Panc1 (cell line): Measurements from ENCODE around the gene PDLIM4. TPM values are rescaled to one million over a fixed set of nuclear protein-coding genes. Genes with fewer than 3 reads are reported as not detected.

Experiments
- ATAC-seq: fragments of 200-7000 bp; cut with Tn5 transposase; 2 replicates; pipeline ENCODE4 v1.9.1; 2020; ENCODE audit warnings: mild to moderate bottlenecking, moderate library complexity
- BruUV-seq: library from RNA; stranded (reverse); fragments of 400-500 nt; replicated peaks from 2 replicates; lab custom pipeline; 2021; lab: Mats Ljungman, UMichigan
- CTCF ChIA-PET: fragments of 300-600 bp; sonication (Branson Sonifier 250); formaldehyde crosslinking; loops from one replicate; lab custom pipeline; 2022; ENCODE audit warnings: antibody characterized with exemption; lab: Charles Lee
- POLR2A ChIA-PET: fragments of 300-600 bp; sonication (Branson Sonifier 250); formaldehyde crosslinking; loops from one replicate; lab custom pipeline; 2022; ENCODE audit warnings: antibody characterized with exemption; lab: Charles Lee
- DNase-seq: peaks from one replicate; pipeline ENCODE4 v3.0.0-alpha.2; 2010; ENCODE audit warnings: low read depth, low spot score
- H3K27ac ChIP-seq: 2 replicates; pipeline ENCODE4 v1.5.1; 2011; ENCODE audit warnings: mild to moderate bottlenecking, low read length, inconsistent platforms
- H3K27me3 ChIP-seq: fragments of 200-500 bp; sonication (Bioruptor generic); 2 replicates; pipeline ENCODE4 v1.6.0; 2014; ENCODE audit warnings: low read length, inconsistent platforms; ENCODE audit not compliant: control insufficient read depth, insufficient read depth
- H3K36me3 ChIP-seq: fragments of 200-500 bp; sonication (Bioruptor generic); 2 replicates; pipeline ENCODE4 v1.5.1; 2014; ENCODE audit warnings: inconsistent platforms, mild to moderate bottlenecking, low read length, moderate library complexity; ENCODE audit not compliant: control insufficient read depth, insufficient read depth
- H3K4me1 ChIP-seq: 2 replicates; pipeline ENCODE4 v1.5.1; 2011; ENCODE audit warnings: inconsistent platforms, mild to moderate bottlenecking, low read length, moderate library complexity; ENCODE audit not compliant: control insufficient read depth, insufficient read depth
- H3K4me3 ChIP-seq, 2 experiments: 2 replicates each; pipeline ENCODE4 v1.5.1; 2011 to 2012; ENCODE audit warnings: low read depth in 2 of 2, low read length in 2 of 2, mild to moderate bottlenecking in 2 of 2, inconsistent platforms in 1 of 2, moderate library complexity in 1 of 2
- H3K9me3 ChIP-seq: fragments of 200-500 bp; sonication (Bioruptor generic); 2 replicates; pipeline ENCODE4 v1.5.1; 2014; ENCODE audit warnings: low read depth, mild to moderate bottlenecking, inconsistent platforms, low read length, moderate library complexity; ENCODE audit not compliant: control insufficient read depth, insufficient read depth
- POLR2AphosphoS5 ChIP-seq: IDR thresholded peaks from 2 replicates; pipeline ENCODE4 v1.6.1; 2012; ENCODE audit warnings: mild to moderate bottlenecking, low read depth, low read length, moderate library complexity
- SIN3A ChIP-seq: IDR thresholded peaks from 2 replicates; pipeline ENCODE4 v1.6.1; 2012; ENCODE audit warnings: low read depth, mild to moderate bottlenecking, low read length, moderate library complexity, borderline replicate concordance; ENCODE audit not compliant: insufficient read depth
- TCF7L2 ChIP-seq: IDR thresholded peaks from 2 replicates; pipeline ENCODE4 v1.6.1; 2011; ENCODE audit warnings: mild to moderate bottlenecking, low read depth, low read length, inconsistent platforms
- in situ Hi-C: cut with HindIII; loops from 2 replicates; pipeline ENCODE4 v1.10.0; 2016; ENCODE audit warnings: low sequenced_read_pairs, low pct_unique_long_range_greater_than_20kb
- intact Hi-C: fragments of 100-400 bp; cut with micrococcal nuclease; formaldehyde crosslinking; loops from one replicate; pipeline ENCODE4 v1.10.0; 2022; ENCODE audit not compliant: unreplicated experiment
- total RNA-seq: library from RNA; stranded (reverse); gene quantifications from one replicate; pipeline ENCODE4 v1.2.1, GENCODE V29; 2021; ENCODE audit not compliant: unreplicated experiment
- TF ChIP-seq, protein P1 (sequence below): fragments of 450-650 bp; IDR thresholded peaks from 2 replicates; pipeline ENCODE4 v1.5.1; 2017; ENCODE audit warnings: mild to moderate bottlenecking
- TF ChIP-seq, protein P2 (sequence below), 2 experiments: IDR thresholded peaks; 2 replicates each; pipeline ENCODE4 v1.6.1; 2011 to 2012; ENCODE audit warnings: low read depth in 2 of 2, control low read depth in 1 of 2, low read length in 1 of 2, mild to moderate bottlenecking in 1 of 2, moderate library complexity in 1 of 2; ENCODE audit not compliant: insufficient read depth in 1 of 2

The PDLIM4 gene
- total RNA-seq, 1 experiment from 2014 or later = 9.9 TPM

DNA sequence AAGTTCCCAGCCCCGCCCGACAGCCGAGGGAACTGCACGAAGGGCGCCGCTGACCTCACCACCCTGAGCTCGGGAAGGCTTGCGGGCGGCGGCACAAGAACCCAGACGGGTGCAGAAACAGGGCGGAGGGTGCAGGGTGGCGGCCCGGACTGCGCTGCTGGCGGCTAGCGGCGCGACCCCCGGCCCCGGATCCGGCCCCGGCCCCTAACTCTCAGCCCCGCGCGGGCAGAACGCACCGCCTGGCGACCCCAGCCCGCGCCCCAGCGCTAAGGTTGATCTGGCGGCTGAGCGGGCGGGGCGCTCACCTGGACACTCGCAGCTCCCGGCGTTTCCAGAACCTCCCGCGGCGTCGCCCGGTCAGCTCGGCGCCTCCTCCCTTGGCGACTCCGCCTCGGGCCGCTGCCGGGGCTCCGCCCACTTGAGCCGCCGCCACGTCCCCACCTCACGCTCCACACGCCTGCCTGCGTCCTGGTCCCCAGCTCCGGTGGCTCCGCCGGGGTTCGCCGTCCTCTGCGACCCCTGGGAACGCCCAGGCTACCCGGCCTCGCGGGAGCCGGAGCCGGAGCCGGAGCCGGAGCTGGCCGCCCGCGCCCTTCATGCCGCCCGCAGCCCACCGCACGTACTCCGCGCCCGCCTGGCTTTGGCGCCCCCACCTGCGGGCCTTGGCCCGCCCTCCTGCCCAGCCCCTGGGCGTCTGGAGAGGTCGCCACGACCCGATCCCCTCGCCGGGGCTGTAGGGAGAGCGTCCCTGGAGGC is 29.8 kb upstream of the PDLIM4 start, which contains the start of gene P4HA2:
TSS of gene P4HA2 (minus strand) at position 369 of the 756 bp plus-strand sequence. CDS start 9,227 bp downstream, outside the sequence.
- ChIA-PET POLR2A (no interaction called here), CTCF (interaction anchor here (0.7 to 1.5 kb wide), 2 partner anchors 10 to 855 kb away, joined by 4 to 5 read pairs; no protein-coding TSS in a partner anchor)
- intact Hi-C loops (no loop called here), in situ Hi-C loops (no loop called here)
- Histone ChIP-seq H3K4me1 (no peaks in the 10 kb centered on the region), H3K4me3 (peak within 1 kb of the TSS; percentile 57 to 60), H3K27ac (peak within 1 kb of the TSS; percentile 48; the same call in 1 of the 2 replicates), H3K9me3 (no peaks in the 10 kb centered on the region), H3K36me3 (no peaks in the 10 kb centered on the region), H3K27me3 (no peaks in the 10 kb centered on the region)
- no TSS peak for BruUV-seq
- DNase-seq (peak; percentile 8), ATAC-seq (peak; percentile 97)
- TF ChIP-seq, protein P1, sequence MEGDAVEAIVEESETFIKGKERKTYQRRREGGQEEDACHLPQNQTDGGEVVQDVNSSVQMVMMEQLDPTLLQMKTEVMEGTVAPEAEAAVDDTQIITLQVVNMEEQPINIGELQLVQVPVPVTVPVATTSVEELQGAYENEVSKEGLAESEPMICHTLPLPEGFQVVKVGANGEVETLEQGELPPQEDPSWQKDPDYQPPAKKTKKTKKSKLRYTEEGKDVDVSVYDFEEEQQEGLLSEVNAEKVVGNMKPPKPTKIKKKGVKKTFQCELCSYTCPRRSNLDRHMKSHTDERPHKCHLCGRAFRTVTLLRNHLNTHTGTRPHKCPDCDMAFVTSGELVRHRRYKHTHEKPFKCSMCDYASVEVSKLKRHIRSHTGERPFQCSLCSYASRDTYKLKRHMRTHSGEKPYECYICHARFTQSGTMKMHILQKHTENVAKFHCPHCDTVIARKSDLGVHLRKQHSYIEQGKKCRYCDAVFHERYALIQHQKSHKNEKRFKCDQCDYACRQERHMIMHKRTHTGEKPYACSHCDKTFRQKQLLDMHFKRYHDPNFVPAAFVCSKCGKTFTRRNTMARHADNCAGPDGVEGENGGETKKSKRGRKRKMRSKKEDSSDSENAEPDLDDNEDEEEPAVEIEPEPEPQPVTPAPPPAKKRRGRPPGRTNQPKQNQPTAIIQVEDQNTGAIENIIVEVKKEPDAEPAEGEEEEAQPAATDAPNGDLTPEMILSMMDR = no peak; the same call in 1 of the 2 replicates
- no peak for TF ChIP-seq POLR2AphosphoS5
- TF ChIP-seq SIN3A = no peak
- no peak for TF ChIP-seq TCF7L2
- TF ChIP-seq, protein P2, sequence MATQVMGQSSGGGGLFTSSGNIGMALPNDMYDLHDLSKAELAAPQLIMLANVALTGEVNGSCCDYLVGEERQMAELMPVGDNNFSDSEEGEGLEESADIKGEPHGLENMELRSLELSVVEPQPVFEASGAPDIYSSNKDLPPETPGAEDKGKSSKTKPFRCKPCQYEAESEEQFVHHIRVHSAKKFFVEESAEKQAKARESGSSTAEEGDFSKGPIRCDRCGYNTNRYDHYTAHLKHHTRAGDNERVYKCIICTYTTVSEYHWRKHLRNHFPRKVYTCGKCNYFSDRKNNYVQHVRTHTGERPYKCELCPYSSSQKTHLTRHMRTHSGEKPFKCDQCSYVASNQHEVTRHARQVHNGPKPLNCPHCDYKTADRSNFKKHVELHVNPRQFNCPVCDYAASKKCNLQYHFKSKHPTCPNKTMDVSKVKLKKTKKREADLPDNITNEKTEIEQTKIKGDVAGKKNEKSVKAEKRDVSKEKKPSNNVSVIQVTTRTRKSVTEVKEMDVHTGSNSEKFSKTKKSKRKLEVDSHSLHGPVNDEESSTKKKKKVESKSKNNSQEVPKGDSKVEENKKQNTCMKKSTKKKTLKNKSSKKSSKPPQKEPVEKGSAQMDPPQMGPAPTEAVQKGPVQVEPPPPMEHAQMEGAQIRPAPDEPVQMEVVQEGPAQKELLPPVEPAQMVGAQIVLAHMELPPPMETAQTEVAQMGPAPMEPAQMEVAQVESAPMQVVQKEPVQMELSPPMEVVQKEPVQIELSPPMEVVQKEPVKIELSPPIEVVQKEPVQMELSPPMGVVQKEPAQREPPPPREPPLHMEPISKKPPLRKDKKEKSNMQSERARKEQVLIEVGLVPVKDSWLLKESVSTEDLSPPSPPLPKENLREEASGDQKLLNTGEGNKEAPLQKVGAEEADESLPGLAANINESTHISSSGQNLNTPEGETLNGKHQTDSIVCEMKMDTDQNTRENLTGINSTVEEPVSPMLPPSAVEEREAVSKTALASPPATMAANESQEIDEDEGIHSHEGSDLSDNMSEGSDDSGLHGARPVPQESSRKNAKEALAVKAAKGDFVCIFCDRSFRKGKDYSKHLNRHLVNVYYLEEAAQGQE (IDR thresholded peaks at IDR 0.05; ENCODE audit: insufficient read depth in 1 of 2, low read depth in 2 of 2, low read length in 1 of 2) = no peak

DNA sequence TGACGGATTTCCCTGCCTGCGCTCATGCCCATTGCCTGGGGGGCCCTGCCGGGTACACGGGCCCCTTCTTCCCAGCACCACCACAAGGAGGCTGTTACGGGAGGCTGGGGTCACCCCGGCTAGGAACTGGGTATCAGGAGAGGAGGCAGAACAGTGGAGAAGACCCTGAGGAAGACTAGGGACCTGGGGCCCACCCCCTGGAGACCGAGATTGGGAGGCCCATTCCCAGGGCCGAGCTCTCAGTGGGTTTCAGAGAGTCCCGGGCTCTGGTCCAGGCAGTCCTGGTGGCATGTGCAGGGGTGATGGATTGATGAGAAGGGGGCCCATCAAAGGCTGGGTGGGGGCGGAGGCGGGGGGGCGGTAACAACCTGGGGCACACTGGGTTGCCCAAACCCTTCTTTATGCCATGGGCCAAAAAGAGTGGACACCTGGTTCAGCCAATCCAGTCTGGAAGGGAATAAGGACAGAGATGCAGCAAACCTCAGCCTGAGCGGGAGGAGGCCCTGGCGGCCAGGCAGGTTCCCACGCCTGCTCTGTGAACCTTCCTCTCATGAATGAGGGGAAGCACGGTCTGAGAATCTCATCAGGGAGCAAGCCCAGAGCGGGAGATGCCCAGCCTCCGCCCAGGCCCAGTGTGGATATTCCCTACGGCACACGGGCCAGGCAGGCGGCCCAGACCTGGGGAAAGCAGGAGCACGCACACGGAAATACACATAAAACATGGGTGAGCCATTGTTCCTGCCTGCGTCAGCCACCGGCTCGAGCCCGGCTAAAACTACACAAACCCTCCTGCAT is 29.1 kb upstream of the PDLIM4 start:
- CTCF ChIA-PET = interaction anchor here (0.7 to 1.5 kb wide), 2 partner anchors 10 to 855 kb away, joined by 4 to 5 read pairs; no protein-coding TSS in a partner anchor
- in situ Hi-C loops (no loop called here), intact Hi-C loops (no loop called here)
- Histone ChIP-seq H3K27me3 (no peaks in the 10 kb centered on the region), H3K36me3 (no peaks in the 10 kb centered on the region), H3K4me1 (no peaks in the 10 kb centered on the region), H3K4me3 (peak overlapping the region; percentile 57 to 60), H3K9me3 (no peaks in the 10 kb centered on the region), H3K27ac (peak overlapping the region; percentile 48; the same call in 1 of the 2 replicates)
- BruUV-seq = no TSS peak
- ATAC-seq (no peak), DNase-seq (no peak)
- POLR2A ChIA-PET = interaction anchor here (0.5 kb wide), 1 partner anchor 63 kb away, joined by 4 read pairs; no protein-coding TSS in a partner anchor
- TF ChIP-seq, protein P1 = 0 out of 2 replicates have a peak, but pooled peaks have one; percentile 5
- no peak for TF ChIP-seq POLR2AphosphoS5
- TF ChIP-seq SIN3A = no peak
- TF ChIP-seq, protein P2 (IDR thresholded peaks at IDR 0.05; ENCODE audit: insufficient read depth in 1 of 2, low read depth in 2 of 2, low read length in 1 of 2) = no peak
- TF ChIP-seq TCF7L2 = no peak
